NK-92 (cell line): Measurements from ENCODE around the gene MAMLD1.
"Not testable (repeated sequence)": the region's sequence is repeated elsewhere in the genome, so short reads cannot be mapped to it uniquely, and the experiment has no call there.

Source experiments
- DNase-seq: peaks from one replicate; lab custom pipeline; 2025; ENCODE audit not compliant: unreplicated experiment; lab: John Stamatoyannopoulos, UW

MAMLD1 gene, protein sequence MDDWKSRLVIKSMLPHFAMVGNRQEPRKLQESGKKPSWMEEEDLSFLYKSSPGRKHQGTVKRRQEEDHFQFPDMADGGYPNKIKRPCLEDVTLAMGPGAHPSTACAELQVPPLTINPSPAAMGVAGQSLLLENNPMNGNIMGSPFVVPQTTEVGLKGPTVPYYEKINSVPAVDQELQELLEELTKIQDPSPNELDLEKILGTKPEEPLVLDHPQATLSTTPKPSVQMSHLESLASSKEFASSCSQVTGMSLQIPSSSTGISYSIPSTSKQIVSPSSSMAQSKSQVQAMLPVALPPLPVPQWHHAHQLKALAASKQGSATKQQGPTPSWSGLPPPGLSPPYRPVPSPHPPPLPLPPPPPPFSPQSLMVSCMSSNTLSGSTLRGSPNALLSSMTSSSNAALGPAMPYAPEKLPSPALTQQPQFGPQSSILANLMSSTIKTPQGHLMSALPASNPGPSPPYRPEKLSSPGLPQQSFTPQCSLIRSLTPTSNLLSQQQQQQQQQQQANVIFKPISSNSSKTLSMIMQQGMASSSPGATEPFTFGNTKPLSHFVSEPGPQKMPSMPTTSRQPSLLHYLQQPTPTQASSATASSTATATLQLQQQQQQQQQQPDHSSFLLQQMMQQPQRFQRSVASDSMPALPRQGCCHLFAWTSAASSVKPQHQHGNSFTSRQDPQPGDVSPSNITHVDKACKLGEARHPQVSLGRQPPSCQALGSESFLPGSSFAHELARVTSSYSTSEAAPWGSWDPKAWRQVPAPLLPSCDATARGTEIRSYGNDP

DNA sequence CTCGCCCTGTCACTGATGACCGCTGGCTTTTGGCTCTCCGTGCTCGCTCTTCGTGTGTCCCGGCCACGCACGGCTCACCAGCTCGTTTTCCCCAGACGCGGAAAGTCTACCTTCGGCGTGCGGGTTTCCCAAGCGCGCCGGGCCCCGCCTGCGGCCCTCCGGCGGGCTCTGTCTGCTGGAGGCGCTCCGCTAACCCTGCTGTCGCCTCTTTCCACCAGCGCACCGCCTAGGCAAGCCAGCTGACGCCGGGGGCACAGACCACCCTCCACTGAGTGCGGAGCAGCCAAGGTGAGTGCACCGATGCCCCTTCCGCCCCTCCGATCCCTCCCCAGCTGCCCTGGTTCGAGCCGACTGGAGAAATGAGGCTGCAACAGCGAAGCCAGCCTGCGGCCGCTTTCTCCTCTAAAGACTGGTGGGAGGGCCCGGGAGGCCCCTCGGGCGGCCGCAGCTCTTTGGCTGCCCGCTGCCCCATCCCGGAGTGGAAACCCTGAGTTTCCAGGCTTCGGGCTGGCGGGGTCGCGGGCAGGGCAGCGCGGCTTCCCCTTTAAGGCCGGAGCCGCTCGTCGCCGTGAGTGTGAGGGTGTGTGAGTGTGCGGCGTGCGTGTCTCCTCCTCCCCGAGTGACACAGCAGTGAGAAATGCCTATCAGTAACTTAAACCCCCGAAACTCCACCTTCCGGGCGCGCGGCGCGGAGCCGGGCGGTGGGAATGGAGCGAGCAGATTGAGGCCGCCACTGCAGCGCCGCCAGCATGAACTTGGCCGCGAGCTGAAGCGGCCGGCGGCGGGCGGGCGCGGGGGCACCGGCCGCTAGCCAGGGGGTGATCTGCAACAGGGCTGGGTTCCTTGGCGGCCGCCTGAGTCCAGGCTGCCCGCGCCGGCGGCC is at the start of gene MAMLD1:
TSS of gene MAMLD1 (plus strand) at position 719 of the 883 bp plus-strand sequence. CDS start 82,200 bp downstream, outside the sequence.
- no peak for DNase-seq

DNA sequence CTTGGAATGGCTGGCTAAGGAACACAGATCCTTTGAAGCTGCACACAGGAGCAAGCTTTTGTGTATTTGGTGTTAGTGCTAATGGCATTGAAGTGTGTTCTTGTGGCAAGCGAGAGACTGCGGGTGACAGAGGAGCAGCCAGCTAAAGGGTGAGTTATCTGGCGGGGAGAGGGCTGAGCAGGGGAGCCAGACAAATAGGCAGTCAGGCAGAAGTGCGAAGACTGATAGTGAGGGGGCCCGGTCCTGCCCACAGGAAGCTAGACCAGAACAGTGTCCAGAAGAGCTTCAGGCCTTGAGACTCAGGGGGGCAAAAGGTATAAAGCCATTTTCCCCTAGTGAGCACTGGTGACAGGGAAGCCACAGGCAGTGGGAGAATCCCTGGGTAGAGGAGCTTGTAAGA is 49.6 kb upstream of the MAMLD1 start:
- no peak for DNase-seq

GRCh38 chrX:150314186-150314585 is 48.9 kb upstream of the MAMLD1 start:
- DNase-seq: no peak

DNA sequence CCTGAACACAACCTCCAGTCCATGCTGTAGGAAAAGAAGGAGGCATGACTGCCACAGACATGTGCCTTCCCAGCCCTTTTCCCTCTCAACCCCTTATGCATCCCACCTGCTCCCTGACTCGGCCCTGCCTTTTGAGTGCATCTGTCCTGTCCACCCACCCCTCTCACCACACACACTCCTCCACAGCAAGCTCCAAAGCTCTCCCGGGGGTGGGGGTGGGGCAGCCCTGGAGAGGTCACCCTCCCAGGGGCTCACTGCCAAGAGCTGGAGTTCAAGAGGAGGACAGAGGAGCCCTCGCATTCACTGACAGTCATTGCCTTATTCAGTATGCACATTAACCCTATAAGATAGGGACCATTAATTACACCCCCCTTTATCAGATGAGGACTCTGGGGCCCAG is 46.6 kb upstream of the MAMLD1 start:
- no peak for DNase-seq

DNA sequence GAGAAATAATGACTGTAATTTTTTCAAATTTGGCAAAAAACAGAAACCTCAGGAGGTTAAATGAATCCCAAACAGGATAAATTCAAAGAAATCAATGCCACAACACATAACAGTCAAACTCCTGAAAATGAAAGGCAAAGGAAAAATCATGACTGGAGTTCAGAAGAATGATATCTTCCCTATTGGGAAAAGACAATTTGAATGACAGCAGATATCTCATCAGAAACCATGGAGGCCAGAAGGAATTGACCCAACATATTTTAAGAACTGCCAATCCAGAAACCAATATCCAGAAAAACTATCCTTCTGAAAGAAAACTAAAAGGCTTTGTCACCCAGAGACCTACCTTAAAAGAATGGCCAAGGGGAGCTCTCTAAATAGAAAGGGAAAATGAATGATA is 40.1 kb upstream of the MAMLD1 start:
- no peak for DNase-seq

DNA sequence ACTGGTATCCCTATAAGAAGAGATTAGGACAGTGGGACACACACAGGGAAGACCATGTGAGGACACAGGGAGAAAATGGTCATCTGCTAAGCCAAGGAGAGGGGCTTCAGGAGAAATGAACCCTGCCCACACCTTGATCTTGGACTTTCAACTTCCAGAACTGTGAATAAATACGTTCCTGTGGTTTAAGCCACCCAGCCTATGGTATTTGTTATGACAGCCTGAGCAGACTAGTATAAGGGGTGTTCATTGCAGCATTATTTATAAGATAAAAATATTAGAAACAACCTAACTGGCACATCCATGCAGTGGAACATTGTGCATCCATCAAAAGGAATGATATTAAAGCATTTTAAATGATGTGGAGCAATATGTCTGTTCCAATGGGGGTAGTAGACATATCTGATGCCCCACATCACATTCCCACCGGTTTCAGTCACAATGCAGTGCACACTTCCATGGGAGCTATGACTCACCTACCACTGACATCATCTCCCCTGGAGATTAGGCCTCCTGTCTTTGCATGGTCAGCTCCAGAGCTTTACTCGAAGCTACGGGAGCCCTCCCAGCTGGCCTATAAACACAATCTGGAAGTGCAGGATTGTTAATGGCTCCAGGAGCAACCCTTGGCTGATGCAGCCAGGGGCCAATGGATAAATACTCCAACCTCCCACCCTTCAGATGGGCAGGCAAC is 38.9 kb upstream of the MAMLD1 start:
- no peak for DNase-seq

DNA sequence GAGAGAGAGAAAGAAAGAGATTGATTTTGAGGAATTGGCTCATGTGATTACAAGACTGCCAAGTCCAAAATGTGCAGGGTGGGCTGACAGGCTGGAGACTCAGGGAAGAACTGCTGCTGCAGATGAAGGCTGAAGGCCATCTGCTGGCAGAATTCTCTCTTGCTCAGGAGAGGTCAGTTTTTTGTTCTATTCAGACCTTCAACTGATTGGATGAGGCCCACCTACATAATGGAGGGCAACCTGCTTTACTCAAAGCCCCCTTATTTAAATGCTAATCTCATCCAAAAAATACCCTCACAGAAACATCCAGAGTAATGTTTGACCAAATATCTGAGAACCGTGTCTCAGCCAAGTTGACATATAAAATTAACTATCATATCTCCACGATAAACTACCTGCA is 38.2 kb upstream of the MAMLD1 start:
- no peak for DNase-seq

DNA sequence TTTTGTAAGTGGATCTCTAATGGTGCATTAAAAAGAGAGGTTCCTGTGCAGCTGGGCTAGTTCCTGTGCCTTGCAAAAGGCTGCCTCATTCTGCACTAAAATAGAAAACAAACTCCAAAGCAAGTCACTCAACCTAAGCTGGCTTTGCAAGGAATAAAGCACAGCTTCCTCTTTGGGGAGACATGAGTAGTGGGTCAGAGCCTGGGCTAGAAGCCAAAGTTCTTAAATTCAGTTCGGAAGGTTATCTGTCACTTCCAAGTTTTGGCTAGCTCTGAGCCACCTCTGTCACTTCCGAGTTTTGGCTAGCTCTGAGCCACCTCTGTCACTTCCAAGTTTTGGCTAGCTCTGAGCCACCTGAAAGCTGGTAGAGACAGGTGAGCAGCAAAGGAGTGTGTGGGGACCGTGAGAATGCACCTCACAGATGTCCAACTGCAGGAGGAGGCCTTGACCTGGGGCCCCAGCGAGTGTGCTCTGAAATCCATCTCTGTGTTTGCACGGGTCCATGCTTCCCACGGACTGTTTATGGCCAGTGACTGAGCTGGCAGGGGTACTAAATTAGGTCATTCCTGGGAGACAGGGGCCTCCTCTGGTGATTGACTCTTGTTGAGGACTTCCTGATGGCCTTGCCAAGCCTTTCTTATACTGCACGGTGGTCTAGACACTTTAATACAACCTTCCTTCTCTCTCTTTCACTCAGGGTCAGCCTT is 36.4 kb upstream of the MAMLD1 start:
- DNase-seq: no peak

DNA sequence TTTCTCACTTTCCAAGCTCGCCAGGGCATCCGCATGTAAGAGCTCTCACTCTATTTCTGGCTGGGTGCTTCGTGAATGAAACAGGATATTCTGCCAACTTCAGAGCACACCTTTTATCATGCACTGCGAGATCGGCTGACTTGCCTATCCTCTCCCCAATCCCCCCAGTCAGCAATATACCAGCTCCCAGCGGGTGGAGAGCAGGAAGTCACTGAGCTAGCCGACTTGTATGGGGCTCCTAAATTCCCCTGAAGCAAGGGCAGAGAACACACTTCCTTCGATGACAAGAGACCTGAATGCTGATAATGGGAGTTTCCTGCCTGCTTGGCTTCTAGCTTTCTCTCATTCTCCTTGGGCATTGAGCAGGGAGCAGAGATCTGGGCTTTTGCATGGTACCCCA is 33.8 kb upstream of the MAMLD1 start:
- no peak for DNase-seq

GRCh38 chrX:150329868-150330267 is 33.2 kb upstream of the MAMLD1 start:
- no peak for DNase-seq

DNA sequence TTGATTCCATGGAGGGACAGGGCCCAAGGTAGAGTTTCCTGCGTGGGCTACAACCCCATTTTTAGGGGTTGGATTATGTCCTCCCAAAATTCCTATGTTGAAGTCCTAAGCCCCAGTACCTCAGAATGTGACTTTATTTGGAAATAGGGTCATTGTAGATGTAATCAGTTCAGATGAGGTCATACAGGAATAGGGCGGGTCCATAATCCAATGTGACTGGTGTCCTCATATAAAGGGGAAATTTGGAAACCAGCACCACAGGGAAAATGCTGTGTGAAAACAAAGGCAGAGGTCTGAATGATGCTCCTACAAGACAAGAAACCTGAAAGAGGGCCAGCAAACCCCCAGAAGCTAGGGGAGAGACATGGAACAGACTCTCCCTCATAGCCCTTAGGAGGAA is 31.1 kb upstream of the MAMLD1 start:
- no peak for DNase-seq

- DNase-seq: no peak
These were observed 29.0 kb upstream of the MAMLD1 start for GRCh38 chrX:150334100-150334499.

GRCh38 chrX:150334981-150335380 is 28.1 kb upstream of the MAMLD1 start:
- DNase-seq: no peak

GRCh38 chrX:150337026-150337425 is 26.1 kb upstream of the MAMLD1 start:
- no peak for DNase-seq

- no peak for DNase-seq
These were observed 25.6 kb upstream of the MAMLD1 start for GRCh38 chrX:150337536-150337935.

- no peak for DNase-seq
These were observed 24.5 kb upstream of the MAMLD1 start for GRCh38 chrX:150338615-150339014.

- no peak for DNase-seq
These were observed 23.4 kb upstream of the MAMLD1 start for GRCh38 chrX:150339736-150340135.

DNA sequence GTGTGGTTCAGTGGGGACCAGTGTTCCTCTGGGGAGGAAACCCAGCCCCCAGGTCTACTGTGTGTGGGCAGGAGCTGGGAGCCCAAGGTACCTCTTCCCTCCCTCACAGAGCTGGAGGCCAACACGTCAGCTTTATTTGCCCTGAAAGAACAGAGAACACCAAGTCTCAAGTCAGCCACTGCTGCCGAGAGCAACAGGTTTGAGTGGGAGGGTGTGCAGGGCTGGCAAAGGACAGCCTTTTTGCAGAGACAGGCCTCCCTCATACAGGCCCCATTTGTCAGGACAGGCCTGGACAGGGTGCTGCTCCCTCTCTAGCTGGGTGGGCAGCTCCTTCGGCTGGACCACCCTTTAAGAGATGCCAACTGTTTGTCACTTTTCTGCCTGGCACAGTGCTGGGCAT is 22.8 kb upstream of the MAMLD1 start:
- DNase-seq: not testable (repeated sequence)

DNA sequence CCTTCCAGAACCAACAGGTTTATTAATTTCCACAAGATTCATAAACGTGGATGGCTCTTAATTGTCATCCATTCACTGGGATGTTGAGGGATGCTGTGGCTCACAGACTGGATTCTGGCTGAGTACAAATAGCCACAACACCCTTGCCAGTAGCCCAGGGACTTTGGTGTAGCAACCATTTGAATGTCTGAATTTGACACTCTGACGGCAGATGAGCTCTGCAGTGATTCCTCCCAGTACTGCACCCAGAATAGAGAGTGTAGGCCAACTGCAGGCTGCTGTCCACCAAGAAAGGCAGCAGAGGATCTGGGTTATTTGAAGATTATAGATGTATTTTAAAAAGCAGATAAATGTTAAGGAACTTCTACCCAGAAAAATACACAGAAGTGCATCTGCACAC is 15.6 kb upstream of the MAMLD1 start:
- DNase-seq: no peak

DNA sequence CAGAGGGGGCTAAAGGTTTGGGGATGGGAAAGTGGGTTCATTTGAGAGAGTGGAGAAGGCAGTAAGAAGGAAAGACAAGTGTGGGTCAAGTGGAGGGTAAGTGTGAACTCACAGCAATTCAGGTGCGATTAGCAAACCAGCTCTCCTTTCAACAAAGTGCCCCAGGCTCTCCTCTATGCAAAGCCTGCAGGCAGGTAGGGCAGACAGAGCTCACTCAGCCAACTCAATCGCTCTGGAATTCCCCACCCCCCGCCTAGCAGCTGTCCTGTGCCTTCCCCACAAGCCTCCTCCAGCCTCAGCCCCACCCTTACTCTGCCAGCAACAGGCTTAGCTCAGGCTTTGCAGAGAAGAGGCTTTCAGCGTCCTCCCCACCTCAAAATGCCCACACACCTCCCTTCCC is 14.8 kb upstream of the MAMLD1 start:
- no peak for DNase-seq
